OCI-LY1 (cell line): Measurements from ENCODE around the gene ME3.

Source experiments
- H2AFZ ChIP-seq: fragments of 200-600 bp; sonication (generic), shearing (Covaris generic); 2 replicates; pipeline ENCODE4 v1.6.0; 2014; ENCODE audit warnings: antibody characterized with exemption, mild to moderate bottlenecking, low read length
- H3F3A ChIP-seq: fragments of 200-600 bp; sonication (generic), shearing (Covaris generic); 2 replicates; pipeline ENCODE4 v1.6.0; 2014; ENCODE audit warnings: mild to moderate bottlenecking, antibody characterized with exemption, low read length, moderate library complexity; ENCODE audit not compliant: insufficient read depth
- H3K27ac ChIP-seq: fragments of 200-600 bp; sonication (generic); 2 replicates; pipeline ENCODE4 v1.5.1; 2014; ENCODE audit warnings: low read length, mixed run types, mild to moderate bottlenecking, low read depth; ENCODE audit not compliant: poor library complexity, severe bottlenecking
- H3K27me3 ChIP-seq: fragments of 200-600 bp; sonication (generic); 2 replicates; pipeline ENCODE4 v1.6.0; 2014; ENCODE audit warnings: antibody characterized with exemption, mild to moderate bottlenecking, low read length, moderate library complexity; ENCODE audit not compliant: insufficient read depth
- H3K36me3 ChIP-seq: fragments of 200-600 bp; sonication (generic); 2 replicates; pipeline ENCODE4 v1.6.1; 2014; ENCODE audit warnings: mild to moderate bottlenecking, antibody characterized with exemption, low read length, moderate library complexity, mixed read lengths; ENCODE audit not compliant: insufficient read depth
- H3K4me1 ChIP-seq: fragments of 200-600 bp; sonication (generic); 2 replicates; pipeline ENCODE4 v1.5.1; 2014; ENCODE audit warnings: mild to moderate bottlenecking, low read length, moderate library complexity; ENCODE audit not compliant: insufficient read depth, severe bottlenecking
- H3K4me2 ChIP-seq: fragments of 200-600 bp; sonication (generic), shearing (Covaris generic); 2 replicates; pipeline ENCODE4 v1.6.1; 2014; ENCODE audit warnings: low read length
- H3K4me3 ChIP-seq: fragments of 200-600 bp; sonication (generic); 2 replicates; pipeline ENCODE4 v1.5.1; 2014; ENCODE audit warnings: low read length, low read depth, mild to moderate bottlenecking, mixed read lengths; ENCODE audit not compliant: poor library complexity, severe bottlenecking
- H3K79me2 ChIP-seq: fragments of 200-600 bp; shearing (Covaris generic); 2 replicates; pipeline ENCODE4 v1.6.1; 2016; ENCODE audit warnings: mixed run types, low read length, mixed read lengths; ENCODE audit not compliant: insufficient read depth
- H3K9ac ChIP-seq: fragments of 200-600 bp; sonication (generic), shearing (Covaris generic); 2 replicates; pipeline ENCODE4 v1.6.1; 2014; ENCODE audit warnings: mild to moderate bottlenecking, low read length, mixed read lengths
- H3K9me2 ChIP-seq: fragments of 200-600 bp; sonication (generic), shearing (Covaris generic); 2 replicates; pipeline ENCODE4 v1.6.1; 2014; ENCODE audit warnings: low read depth, mild to moderate bottlenecking, low read length, mixed read lengths
- H3K9me3 ChIP-seq: fragments of 200-600 bp; shearing (Covaris generic); 2 replicates; pipeline ENCODE4 v1.6.1; 2014; ENCODE audit warnings: low read length, mixed read lengths
- H4K20me1 ChIP-seq: fragments of 200-600 bp; sonication (generic), shearing (Covaris generic); 2 replicates; pipeline ENCODE4 v1.6.0; 2016; ENCODE audit warnings: mild to moderate bottlenecking, low read length; ENCODE audit not compliant: insufficient read depth
- EZH2 ChIP-seq: fragments of 200-600 bp; sonication (generic), shearing (Covaris generic); IDR thresholded peaks from 2 replicates; pipeline ENCODE4 v1.8.0; 2017; ENCODE audit warnings: borderline replicate concordance, mixed run types, mild to moderate bottlenecking, antibody characterized with exemption, low read length, moderate library complexity, mixed read lengths
- TF ChIP-seq, protein P1 (sequence below): fragments of 200-600 bp; sonication (generic), shearing (Covaris generic); IDR thresholded peaks from 2 replicates; pipeline ENCODE4 v1.5.1; 2017; ENCODE audit warnings: mild to moderate bottlenecking, antibody characterized with exemption, low read length, moderate library complexity, mixed read lengths

ME3 gene

DNA sequence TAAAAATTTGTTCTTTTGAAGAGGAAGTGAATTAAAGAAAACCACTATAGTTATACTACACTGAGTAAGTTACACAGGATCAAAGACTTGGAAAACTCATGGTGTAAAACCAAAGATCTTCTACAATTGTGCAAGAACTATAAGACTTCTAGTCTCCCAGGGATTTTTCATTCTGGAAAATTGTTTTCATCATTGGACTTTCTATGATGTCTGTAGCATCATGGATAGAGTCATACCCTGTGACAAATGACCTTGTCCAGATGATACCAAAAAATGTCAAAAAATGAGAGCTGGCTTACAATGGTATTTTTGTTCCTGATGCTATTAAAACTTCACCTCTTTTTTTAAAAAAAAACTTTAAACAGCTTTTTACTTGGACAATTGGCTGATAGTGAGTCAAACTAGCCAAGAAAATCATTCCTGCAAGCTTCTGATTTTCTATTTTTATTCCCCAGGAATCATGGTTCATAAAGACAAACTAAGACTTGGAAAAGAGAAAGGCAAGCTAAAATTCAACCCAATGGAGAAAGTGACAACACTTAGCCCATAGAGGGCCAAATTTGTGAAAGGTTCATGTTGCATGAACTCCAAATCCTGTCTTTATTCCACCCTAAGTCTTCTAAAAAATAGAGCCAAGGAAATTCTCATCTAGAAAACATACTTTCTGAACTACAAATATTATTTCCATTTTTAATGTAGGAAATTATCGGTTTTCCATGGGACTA is 30.7 kb downstream of the ME3 start:
- Histone ChIP-seq H4K20me1 (no peaks in the 10 kb centered on the region), H3K9me2 (no peaks in the 10 kb centered on the region), H3K36me3 (no peaks in the 10 kb centered on the region), H2AFZ (no peak overlapping the region), H3K9me3 (no peaks in the 10 kb centered on the region), H3K79me2 (no peaks in the 10 kb centered on the region), H3F3A (no peaks in the 10 kb centered on the region), H3K9ac (no peak overlapping the region), H3K27me3 (no peaks in the 10 kb centered on the region), H3K4me2 (no peak overlapping the region), H3K4me3 (no peak overlapping the region), H3K4me1 (no peaks in the 10 kb centered on the region), H3K27ac (no peak overlapping the region)
- TF ChIP-seq, protein P1, sequence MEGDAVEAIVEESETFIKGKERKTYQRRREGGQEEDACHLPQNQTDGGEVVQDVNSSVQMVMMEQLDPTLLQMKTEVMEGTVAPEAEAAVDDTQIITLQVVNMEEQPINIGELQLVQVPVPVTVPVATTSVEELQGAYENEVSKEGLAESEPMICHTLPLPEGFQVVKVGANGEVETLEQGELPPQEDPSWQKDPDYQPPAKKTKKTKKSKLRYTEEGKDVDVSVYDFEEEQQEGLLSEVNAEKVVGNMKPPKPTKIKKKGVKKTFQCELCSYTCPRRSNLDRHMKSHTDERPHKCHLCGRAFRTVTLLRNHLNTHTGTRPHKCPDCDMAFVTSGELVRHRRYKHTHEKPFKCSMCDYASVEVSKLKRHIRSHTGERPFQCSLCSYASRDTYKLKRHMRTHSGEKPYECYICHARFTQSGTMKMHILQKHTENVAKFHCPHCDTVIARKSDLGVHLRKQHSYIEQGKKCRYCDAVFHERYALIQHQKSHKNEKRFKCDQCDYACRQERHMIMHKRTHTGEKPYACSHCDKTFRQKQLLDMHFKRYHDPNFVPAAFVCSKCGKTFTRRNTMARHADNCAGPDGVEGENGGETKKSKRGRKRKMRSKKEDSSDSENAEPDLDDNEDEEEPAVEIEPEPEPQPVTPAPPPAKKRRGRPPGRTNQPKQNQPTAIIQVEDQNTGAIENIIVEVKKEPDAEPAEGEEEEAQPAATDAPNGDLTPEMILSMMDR = no peak
- no peak for TF ChIP-seq EZH2

DNA sequence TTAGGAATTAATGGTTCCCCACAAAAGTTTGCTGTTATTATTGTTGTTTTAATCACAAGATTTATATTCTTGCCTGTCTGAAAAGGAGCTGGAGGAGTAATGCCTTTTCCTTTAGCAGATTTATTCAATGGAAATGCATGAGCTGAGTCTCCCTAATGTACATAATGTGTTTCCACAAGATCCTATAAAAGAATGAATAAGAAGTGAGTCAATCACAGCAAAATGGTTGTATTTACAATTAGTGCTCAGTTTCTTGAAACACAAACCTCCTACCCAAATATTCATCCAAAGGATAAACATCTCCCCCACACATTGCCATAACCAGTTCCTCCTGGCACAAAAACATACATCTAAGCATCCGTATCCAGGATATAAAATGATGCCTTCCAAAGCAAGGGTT is 33.3 kb downstream of the ME3 start:
- Histone ChIP-seq H3F3A (no peaks in the 10 kb centered on the region), H2AFZ (no peak overlapping the region), H4K20me1 (no peaks in the 10 kb centered on the region), H3K9me2 (no peaks in the 10 kb centered on the region), H3K4me1 (no peaks in the 10 kb centered on the region), H3K4me3 (no peak overlapping the region), H3K9me3 (no peaks in the 10 kb centered on the region), H3K79me2 (no peaks in the 10 kb centered on the region), H3K27ac (no peak overlapping the region), H3K9ac (no peak overlapping the region), H3K36me3 (no peaks in the 10 kb centered on the region), H3K4me2 (no peak overlapping the region), H3K27me3 (no peaks in the 10 kb centered on the region)
- no peak for TF ChIP-seq EZH2
- TF ChIP-seq, protein P1 = no peak

DNA sequence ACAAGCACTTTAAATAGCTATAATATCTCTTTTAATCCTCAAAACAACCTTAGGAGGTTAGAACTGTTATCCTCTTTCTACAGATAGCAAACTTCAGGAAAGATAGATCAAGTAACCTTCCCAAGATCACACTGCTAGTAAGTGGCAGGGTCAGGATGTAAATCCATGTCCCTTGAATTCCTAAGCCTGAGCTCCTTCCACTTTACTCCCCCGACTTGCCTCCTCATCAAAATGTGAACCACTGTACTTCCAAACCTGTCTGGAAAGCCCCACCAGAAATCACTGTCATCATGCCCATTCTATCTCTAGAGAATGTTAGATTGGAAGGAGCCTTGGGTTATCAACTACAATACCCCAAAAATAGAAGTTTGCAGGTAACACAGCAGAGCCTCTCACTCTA is 33.7 kb downstream of the ME3 start:
- TF ChIP-seq, protein P1 = no peak
- no peak for TF ChIP-seq EZH2
- no peak overlapping the region for H3K4me2 ChIP-seq

More for the DNA sequence above, 33.7 kb downstream of the ME3 start:
- H3K36me3 ChIP-seq = no peaks in the 10 kb centered on the region
- no peaks in the 10 kb centered on the region for H3K9me3 ChIP-seq
- H3K4me3 ChIP-seq = no peak overlapping the region
- H3K9me2 ChIP-seq = no peaks in the 10 kb centered on the region
- H3K79me2 ChIP-seq = no peaks in the 10 kb centered on the region
- no peaks in the 10 kb centered on the region for H3F3A ChIP-seq
- no peaks in the 10 kb centered on the region for H4K20me1 ChIP-seq
- no peaks in the 10 kb centered on the region for H3K4me1 ChIP-seq
- H3K9ac ChIP-seq = no peak overlapping the region
- H3K27me3 ChIP-seq = no peaks in the 10 kb centered on the region
- no peak overlapping the region for H2AFZ ChIP-seq
- H3K27ac ChIP-seq = no peak overlapping the region
